Ascending aorta (tissue), 2 donors: Measurements from ENCODE around the gene SH3RF1. TPM values are rescaled to one million over a fixed set of nuclear protein-coding genes. Genes with fewer than 3 reads are reported as not detected.

Experiments
- DNase-seq, 2 donors: peaks; one replicate each; pipeline ENCODE4 v3.0.0-alpha.2; 2019; ENCODE audit warnings: low spot score in 2 of 2
- H3K27ac ChIP-seq, 2 donors: fragments of 200-600 bp; sonication (generic); one replicate each; pipeline ENCODE4 v1.5.1; 2016 to 2017; ENCODE audit warnings: mild to moderate bottlenecking in 1 of 2
- H3K27me3 ChIP-seq: fragments of 200-600 bp; sonication (generic); one replicate; pipeline ENCODE4 v1.5.1; 2017
- H3K36me3 ChIP-seq, 2 donors: fragments of 200-600 bp; sonication (generic); one replicate each; pipeline ENCODE4 v1.5.1; 2016
- H3K4me1 ChIP-seq, 2 donors: fragments of 200-600 bp; sonication (generic); one replicate each; pipeline ENCODE4 v1.5.1; 2016 to 2017; ENCODE audit warnings: mild to moderate bottlenecking in 1 of 2
- H3K4me3 ChIP-seq, 2 donors: fragments of 200-600 bp; sonication (generic); one replicate each; pipeline ENCODE4 v1.5.1; 2016 to 2017; ENCODE audit warnings: mild to moderate bottlenecking in 1 of 2
- H3K9me3 ChIP-seq, 2 donors: fragments of 200-600 bp; sonication (generic); one replicate each; pipeline ENCODE4 v1.5.1; 2016
- intact Hi-C: fragments of 100-400 bp; cut with DNase I; formaldehyde crosslinking; loops from one replicate; pipeline ENCODE4 v1.15.1; 2023
- total RNA-seq: library from RNA; depleted of rRNA; stranded (reverse); fragments of >200 nt; gene quantifications from one replicate; pipeline ENCODE4 v1.1.0, GENCODE V29; 2016
- TF ChIP-seq, protein P1 (sequence below), 3 experiments: fragments of 200-600 bp in 2 of 3; fragments of 450-650 bp in 1 of 3; sonication (generic) in 2 of 3; IDR thresholded peaks; one replicate each; pipeline ENCODE4 v1.5.1; 2016 to 2019; ENCODE audit warnings: antibody characterized with exemption in 3 of 3, mild to moderate bottlenecking in 1 of 3, moderate library complexity in 1 of 3

SH3RF1 gene
- 27.6 TPM for total RNA-seq

DNA sequence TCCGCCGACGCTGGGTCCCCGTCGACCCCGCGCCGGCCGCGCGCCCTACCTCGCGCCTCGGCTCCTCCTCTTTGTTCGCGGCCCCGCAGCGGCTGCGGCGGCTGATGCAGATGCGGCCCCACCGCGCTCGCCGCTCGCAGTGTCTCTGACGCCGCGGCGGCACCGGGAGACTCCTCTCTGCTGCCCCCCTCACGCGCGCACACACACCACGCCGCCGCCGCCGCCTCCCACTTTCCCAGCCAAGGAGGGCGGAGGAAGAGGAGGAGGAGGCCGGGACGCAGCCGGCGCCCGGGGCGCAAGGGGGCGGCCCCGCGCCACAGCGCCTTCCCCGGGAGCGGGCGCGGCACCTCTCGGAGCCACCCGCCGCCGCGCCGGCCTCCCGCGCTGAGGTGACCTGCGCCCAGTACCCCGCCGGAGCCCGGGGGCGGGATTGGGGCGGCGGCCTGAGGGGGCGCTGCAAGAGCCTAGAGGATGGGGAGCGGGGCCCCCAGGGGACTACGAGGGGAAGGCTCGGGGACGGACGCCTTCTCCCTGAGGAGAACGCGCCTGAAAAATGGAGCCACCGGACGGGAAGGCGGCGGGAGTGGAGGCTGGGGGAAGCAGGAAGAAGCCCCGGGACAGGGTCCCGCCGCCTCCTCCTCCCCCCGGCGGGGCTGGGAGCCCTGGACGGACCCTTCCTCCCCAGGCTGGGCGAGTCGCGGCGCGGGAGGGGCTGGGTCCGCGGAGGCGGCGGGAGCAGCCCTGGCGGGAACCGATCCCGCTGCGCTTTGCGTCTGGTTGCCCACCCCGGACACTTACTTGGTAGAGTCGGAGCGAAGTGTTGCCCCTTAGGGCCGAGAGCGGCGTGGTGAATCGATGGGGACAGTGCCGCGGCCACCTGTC, at the start of gene SH3RF1:
Gene SH3RF1, minus strand, starts transcription at position 147 of the 882 bp plus-strand sequence. CDS start 1,744 bp downstream, outside the sequence.
- Histone ChIP-seq H3K4me3 (peak within 1 kb of the TSS; percentile 65 to 84), H3K4me1 (peaks cover 0 to 30% of the 10 kb centered on the region in 2 donors), H3K36me3 (no peaks in the 10 kb centered on the region), H3K9me3 (no peaks in the 10 kb centered on the region), H3K27ac (peak within 1 kb of the TSS; percentile 95 to 98), H3K27me3 (no peaks in the 10 kb centered on the region)
- TF ChIP-seq, protein P1, sequence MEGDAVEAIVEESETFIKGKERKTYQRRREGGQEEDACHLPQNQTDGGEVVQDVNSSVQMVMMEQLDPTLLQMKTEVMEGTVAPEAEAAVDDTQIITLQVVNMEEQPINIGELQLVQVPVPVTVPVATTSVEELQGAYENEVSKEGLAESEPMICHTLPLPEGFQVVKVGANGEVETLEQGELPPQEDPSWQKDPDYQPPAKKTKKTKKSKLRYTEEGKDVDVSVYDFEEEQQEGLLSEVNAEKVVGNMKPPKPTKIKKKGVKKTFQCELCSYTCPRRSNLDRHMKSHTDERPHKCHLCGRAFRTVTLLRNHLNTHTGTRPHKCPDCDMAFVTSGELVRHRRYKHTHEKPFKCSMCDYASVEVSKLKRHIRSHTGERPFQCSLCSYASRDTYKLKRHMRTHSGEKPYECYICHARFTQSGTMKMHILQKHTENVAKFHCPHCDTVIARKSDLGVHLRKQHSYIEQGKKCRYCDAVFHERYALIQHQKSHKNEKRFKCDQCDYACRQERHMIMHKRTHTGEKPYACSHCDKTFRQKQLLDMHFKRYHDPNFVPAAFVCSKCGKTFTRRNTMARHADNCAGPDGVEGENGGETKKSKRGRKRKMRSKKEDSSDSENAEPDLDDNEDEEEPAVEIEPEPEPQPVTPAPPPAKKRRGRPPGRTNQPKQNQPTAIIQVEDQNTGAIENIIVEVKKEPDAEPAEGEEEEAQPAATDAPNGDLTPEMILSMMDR (IDR thresholded peaks at IDR 0.05), result peak; percentile 20 to 35 (median 26)
- intact Hi-C loops, result loop anchor here (2.0 to 10.0 kb wide), 5 partner anchors 42 to 786 kb away; partner anchors contain the start of genes CBR4 and DDX60L
- peak; percentile 63 to 95 for DNase-seq

DNA sequence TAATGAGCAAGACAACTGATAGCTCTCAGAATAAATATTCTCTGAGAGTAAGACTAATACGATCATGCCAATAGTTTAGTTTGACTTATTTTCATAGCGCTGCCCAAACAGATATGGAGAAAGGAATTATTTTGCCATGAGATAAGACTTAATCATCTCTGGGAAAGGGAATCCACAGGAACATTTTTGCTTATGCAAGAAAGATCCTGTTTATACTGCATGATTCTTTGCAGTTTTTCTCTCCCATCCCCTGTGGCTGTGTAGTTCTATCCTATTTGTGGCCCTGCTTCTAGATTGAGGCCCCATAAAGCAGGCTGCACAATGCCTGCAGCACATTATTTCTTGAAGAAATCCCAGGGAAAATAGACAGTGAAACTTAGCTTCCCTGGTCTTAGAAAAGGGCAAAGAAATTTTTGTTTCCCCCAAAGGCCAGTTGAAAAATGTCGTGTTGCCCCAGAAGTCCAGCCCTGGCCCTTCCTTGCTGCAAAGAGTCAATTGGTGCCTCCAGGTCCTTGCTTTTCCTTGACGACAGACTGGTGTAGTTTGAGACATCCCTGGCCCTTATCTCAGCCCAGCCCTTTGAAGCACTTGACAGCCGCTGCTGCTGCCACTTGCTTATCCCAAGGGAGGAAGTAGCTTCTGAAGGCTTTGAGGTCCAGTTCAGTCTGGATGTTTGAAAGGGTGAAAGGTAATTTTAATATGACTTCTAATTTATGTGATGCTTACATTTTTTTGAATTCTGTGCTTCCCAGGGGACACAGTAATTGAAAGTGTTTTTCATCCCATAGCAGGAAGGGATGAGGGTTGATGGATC, 45.0 kb upstream of the SH3RF1 start:
- TF ChIP-seq, protein P1 (IDR thresholded peaks at IDR 0.05), result no peak
- intact Hi-C loops, result no loop called here
- Histone ChIP-seq H3K9me3 (no peaks in the 10 kb centered on the region), H3K27me3 (no peaks in the 10 kb centered on the region), H3K4me1 (peaks cover 3 to 12% of the 10 kb centered on the region in 2 donors), H3K27ac (no peak overlapping the region), H3K36me3 (no peaks in the 10 kb centered on the region), H3K4me3 (no peak overlapping the region)
- DNase-seq, result no peak

DNA sequence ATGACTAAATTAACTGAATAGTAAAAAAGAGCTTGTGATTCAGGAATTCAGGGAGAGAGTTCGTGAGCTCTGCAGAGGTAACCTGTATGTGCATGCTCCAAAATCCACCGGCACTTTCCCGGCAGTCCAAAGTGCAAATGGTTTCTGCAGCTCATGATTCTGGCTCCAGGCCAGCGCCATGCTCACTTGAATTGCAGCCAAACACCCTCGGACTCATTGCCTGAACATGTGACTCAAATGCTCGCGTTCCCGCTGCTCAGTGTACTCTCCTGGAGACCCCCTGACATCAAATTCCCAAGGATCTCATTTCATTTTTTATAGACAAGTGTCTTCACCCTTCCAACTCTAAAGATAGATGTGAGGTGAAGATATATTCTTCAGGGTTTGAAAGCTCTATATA, 44.1 kb upstream of the SH3RF1 start:
- Histone ChIP-seq H3K27me3 (no peaks in the 10 kb centered on the region), H3K4me1 (peaks cover 3 to 12% of the 10 kb centered on the region in 2 donors), H3K9me3 (no peaks in the 10 kb centered on the region), H3K4me3 (peak overlapping the region in 1 of 2 donors; percentile 19), H3K36me3 (no peaks in the 10 kb centered on the region), H3K27ac (no peak overlapping the region)
- DNase-seq, result peak in 1 of 2 donors; percentile 74
- TF ChIP-seq, protein P1 (IDR thresholded peaks at IDR 0.05), result no peak
- intact Hi-C loops, result no loop called here

DNA sequence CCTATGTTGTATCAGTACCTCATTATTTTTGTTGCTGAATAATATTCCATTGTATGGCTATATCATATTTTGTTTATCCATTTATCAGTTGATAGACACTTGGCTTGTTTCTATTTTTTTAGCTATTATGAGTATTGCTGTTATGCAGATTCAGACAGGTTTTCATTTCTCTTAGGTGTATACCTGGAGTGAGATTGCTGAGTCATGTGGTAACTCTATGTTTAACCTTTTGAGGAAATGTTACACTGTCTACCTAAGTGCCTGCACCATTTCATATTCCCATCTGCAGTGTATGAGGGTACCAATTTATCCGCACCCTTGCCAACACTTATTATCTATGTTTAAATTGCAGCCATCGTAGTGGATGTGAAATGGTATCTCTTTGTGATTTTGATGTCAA, 43.0 kb upstream of the SH3RF1 start:
- Histone ChIP-seq H3K36me3 (no peaks in the 10 kb centered on the region), H3K4me3 (no peak overlapping the region), H3K27me3 (no peaks in the 10 kb centered on the region), H3K9me3 (no peaks in the 10 kb centered on the region), H3K27ac (no peak overlapping the region), H3K4me1 (peaks cover 3 to 12% of the 10 kb centered on the region in 2 donors)
- no peak for DNase-seq
- intact Hi-C loops, result no loop called here
- TF ChIP-seq, protein P1 (IDR thresholded peaks at IDR 0.05), result no peak

DNA sequence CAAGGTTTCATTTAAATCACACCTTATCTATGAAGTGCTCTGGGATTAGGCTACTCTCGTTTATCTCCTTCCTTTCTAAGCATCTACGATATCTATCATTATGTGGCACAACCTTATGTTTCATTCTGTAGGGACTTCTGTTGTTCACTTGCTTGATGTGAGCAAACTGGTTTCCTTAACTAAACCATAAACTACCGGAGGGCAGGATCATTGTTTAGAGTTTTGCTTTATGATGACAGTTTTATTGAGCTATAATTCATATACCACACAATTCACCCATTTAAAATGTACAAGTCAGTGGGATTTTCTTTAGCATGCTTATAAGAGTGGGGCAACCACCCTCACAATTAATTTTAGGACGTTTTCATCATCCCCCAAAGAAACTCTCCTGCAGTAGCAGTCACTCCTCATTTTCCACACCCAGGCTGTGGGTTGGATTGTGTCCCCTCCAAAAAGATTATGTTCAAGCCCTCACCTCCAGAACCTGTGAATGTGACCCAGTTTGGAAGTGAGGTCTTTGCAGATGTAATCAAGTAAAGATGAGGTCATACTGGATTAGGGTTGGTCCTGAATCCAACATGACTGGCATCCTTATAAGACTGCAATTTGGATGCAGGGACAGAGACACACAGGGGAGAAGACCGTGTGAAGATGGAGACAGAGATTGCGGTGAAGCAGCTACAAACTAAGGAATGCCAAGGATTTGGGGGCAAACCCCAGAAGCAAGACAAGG, 42.1 kb upstream of the SH3RF1 start:
- intact Hi-C loops, result no loop called here
- TF ChIP-seq, protein P1 (IDR thresholded peaks at IDR 0.05), result no peak

More for the DNA sequence above, 42.1 kb upstream of the SH3RF1 start:
- H3K4me3 ChIP-seq, result no peak overlapping the region
- no peak overlapping the region for H3K27ac ChIP-seq
- H3K27me3 ChIP-seq, result no peaks in the 10 kb centered on the region
- DNase-seq, result no peak
- H3K36me3 ChIP-seq, result no peaks in the 10 kb centered on the region
- peaks cover 3 to 12% of the 10 kb centered on the region in 2 donors for H3K4me1 ChIP-seq
- H3K9me3 ChIP-seq, result no peaks in the 10 kb centered on the region
